Stimulated activated CD8-positive, alpha-beta memory T cell treated with anti-CD3 and anti-CD28 coated beads, Interleukin-15, amount 100 ng/mL, for 4 hours (primary cell): ENCODE data around the gene GREB1L.
"Not testable (repeated sequence)": the region's sequence is repeated elsewhere in the genome, so short reads cannot be mapped to it uniquely, and the experiment has no call there.

Experiments used
- DNase-seq, 2 donors: peaks; one replicate each; pipeline ENCODE4 v3.0.0-alpha.2; 2020; ENCODE audit warnings: low read depth in 2 of 2

GREB1L gene

DNA sequence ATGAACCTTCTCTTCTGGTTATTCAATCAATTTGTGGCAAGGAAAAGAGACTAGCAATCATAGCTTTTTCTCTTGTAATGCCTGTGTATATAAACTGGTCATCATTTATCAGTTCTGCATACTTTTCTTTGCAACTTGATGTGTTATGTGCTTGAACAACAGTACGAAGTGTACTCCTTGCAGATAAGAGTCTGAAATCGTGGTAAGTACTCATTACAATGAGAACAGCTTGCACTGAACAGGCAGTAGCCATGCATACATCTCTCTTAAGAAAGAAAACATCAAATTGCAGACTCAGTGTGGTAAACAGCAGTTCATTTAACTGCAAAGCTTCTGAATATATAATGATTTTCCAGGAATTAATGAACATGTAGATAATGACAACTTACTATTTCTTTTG, 64.3 kb downstream of the GREB1L start:
- no peak for DNase-seq

- DNase-seq: no peak
Observed at GRCh38 chr18:21307578-21307977, 65.5 kb downstream of the GREB1L start.

DNA sequence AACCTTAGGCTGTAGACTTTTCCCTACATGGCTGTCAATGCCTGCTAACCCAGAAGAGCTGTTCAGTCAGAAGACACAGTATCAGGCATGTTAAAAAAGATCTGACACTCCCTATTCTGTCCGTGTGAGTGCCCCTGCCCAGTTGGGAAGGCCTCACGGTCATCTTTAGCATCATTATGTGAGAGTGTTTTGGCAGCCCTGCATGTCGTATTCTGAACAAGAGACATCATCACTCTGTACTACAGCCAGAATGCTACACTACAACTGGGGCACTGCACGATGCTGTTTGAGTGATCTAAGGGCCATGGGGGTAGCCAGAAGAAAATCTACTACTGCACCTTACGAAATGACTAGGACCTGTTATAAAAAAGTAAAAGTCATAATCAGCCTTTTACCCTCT, 67.2 kb downstream of the GREB1L start:
- no peak for DNase-seq

DNA sequence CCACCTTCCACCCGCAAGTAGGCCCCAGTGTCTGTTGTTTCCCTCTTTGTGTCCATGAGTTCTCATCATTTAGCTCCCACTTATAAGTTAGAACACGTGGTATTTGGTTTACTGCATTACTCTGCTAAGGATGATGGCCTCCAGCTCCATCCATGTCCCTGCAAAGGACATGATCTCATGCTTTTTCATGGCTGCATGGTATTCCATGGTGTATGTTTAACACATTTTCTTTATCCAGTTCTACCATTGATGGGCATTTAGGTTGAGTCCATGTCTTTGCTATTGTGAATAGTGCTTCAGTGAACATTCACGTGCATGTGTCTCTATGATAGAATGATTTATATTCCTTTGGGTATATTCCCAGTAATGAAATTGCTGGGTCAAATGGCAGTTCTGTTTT, 69.9 kb downstream of the GREB1L start:
- DNase-seq: not testable (repeated sequence)

- no peak for DNase-seq
Observed at GRCh38 chr18:21313576-21313975, 71.5 kb downstream of the GREB1L start.

GRCh38 chr18:21314724-21315123, 72.7 kb downstream of the GREB1L start:
- no peak for DNase-seq

GRCh38 chr18:21315126-21315525, 73.1 kb downstream of the GREB1L start:
- DNase-seq: not testable (repeated sequence)

DNA sequence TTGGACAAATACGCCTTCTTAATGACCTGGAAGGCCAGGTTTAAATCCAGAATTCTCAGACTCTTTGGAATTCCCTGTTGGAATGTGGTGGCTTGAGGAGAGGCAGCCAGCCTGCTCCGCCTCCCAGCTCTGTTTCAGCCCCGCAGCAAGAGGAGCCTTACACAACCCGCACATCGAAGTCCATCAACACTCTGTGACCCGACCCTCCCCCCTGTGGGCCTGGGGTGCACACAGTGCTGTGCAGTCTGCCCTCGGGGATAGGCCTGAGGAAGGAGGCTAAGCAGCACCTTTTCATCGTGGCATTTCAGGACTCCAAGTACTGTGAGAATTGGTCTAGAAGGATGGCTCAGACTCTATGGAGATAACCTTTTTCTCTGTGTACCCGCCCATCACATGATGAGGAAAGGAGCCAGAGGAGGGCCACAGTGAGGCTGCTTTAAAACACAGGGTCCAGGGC, 73.7 kb downstream of the GREB1L start:
- DNase-seq: no peak

DNA sequence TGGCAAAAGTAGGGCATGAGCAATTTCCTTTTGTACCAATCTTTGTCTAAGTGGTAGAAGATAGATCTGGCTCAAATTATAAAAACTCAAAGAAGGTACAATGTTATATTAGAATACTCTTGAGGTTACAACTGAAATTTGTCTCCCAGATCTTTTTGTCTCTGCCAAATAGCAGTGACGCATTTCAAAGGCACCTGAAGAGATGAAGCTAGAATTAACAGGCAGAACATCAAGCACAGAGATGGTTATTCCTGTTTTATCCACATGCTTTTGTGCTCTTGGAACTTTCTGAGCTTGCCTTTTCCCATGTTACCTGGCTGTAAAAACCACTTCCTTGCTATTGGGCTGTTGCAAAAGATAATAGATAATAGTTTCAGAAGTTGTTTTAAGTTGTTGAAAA, 74.3 kb downstream of the GREB1L start:
- no peak for DNase-seq

DNA sequence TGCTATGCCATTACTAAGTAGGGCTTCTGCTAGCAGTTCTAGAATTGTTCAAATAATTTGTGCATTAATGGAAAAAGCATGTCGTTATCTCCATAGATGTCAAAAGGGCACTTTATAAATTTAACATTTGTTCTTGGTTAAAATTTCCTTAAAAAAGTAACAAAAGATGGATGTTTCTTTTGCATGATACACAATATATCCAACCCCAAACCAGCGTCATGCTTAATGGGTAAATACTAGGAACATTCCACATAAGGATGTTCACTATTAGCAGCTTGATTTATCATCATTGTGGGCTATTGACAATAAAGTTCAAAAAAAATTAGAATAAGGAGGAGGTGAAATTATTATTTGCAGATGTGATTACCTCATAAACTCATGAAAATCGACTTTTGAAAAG, 79.7 kb downstream of the GREB1L start:
- no peak for DNase-seq

DNA sequence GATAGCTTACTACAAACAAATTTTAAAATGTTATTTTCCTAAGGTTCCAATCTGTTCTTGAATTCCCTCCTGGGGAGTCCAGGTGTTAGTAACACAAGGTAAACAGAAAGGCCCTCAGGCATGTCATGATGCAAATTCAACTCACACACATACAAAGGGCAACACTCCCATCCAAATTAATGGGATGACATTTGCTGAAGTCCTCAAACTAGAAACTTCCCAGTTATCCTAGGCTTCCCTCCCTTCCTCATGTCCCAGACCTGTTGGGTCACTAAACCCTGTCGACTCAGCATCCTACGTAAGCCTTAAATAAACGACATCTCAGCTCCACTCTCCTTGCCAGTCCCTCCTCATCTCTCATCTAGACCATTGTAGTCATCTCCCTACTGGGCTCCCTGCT, 85.1 kb downstream of the GREB1L start:
- DNase-seq: no peak

DNA sequence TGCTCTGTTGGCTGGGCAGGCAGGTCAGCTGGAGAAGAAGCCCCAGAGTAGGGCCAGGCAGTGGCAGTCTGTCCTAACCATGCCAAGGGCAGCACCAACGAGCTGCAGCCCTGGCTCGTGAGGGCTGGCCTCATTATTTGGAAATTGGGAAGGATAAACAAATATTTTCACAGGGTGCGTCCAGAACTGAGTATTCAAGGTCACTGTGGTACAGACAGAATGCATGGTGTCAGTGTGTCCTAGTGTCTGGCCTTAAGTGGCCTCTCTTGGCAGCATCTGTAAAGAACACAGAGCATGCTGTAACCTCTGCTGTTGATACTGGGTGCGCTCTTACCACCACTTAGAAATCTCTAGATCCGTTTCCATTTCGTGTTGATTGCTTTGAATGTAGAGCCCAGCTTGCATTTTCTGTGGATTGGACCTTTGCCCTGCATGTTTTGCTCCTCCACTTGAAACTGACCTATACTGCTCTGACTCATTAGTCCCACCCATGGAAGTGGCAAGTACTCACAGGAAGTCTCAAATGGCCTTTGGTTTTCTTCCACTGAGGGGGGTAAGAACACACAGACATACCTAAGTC, 88.2 kb downstream of the GREB1L start:
- DNase-seq: no peak

DNA sequence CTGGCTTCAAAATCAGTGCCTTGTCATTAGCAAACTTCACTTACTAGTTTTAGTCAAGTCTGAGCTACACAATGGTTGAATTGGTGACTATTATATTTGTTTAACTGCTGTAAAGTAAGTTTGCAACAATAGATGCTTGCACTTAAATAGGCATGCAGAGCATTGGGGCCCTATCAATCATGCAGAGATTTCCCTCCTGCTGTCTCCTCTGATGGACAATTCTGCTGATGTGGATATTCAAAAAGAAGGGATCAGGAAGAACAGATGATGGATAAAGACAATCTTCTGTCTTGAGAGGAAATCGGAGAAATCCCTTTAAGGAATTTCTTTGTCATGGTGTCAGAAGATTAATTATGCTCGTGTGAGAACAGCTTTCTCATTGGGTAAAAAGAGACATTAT, 89.0 kb downstream of the GREB1L start:
- DNase-seq: no peak

- no peak for DNase-seq
Observed at GRCh38 chr18:21335927-21336488, 94.0 kb downstream of the GREB1L start.

DNA sequence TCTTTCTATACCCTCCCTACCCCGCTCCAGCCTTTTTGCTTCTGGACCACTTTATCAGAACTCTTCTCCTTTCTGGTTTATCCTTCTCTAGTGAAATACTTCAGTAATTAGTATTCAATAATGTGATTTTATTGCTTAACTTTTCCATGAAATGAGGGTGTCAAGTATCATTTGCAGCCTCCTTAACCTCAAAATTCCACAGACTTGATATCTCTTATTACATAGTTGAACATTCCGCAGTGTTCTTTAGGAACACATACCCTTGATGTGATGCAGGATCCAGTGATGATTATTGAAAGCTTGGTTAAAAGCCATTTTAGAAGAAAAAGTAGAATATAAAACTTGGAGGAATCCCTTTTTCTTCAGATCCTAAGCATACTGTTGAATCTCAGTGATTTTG, 94.8 kb downstream of the GREB1L start:
- no peak for DNase-seq

- no peak for DNase-seq
Observed at GRCh38 chr18:21341141-21341540, 99.1 kb downstream of the GREB1L start.

GRCh38 chr18:21342372-21342771, 100.3 kb downstream of the GREB1L start:
- no peak for DNase-seq

GRCh38 chr18:21344860-21345259, 102.8 kb downstream of the GREB1L start:
- no peak for DNase-seq

DNA sequence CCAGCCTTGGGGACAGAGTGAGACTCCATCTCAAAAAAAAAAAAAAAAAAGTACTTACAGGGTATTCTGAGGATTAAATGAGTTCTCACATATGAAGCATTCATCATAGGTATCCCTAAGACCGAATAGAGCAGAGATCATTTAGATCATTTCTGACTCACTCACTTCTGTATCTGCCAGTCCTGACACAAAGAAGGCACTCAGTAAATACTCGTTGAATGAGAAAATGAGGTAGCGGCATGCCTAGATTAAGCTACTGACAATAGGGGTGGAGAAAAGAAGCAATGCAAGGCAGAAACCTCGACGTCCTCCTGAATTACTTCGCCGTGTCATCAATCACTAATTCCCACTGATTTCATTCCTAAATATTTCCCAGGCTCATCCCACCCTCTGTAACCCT, 103.8 kb downstream of the GREB1L start:
- no peak for DNase-seq

- no peak for DNase-seq
Observed at GRCh38 chr18:21359746-21360145, 117.7 kb downstream of the GREB1L start.

DNA sequence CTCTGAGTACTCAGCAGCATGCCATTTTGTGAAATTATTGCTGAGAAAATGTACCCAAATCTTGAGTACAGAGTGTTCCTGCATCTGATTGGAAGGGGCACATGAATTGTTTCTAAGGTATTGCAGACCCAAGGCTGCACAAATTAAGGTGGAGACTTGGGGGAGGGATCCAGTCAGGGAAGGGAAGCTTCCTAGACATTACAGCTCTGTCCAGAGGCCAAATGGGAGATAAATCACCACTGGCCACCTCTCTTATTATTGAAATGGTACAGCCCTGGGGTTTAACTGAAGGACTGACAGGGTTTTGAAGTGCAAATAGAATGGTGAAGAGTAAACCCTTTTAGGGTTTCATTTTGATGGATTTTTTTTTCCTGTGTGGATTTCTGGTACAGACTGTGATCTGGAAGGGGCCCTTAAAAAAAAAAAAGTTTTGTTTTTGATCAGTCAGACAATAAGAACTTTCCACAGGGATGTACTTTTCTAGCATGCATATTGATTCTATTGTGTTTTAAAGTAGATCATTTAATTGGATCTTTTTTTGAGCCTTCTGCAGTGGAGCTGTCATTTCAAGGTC, 119.4 kb downstream of the GREB1L start:
- no peak for DNase-seq

- DNase-seq: no peak
Observed at GRCh38 chr18:21362831-21363230, 120.8 kb downstream of the GREB1L start.

GRCh38 chr18:21363348-21363747, 121.3 kb downstream of the GREB1L start:
- no peak for DNase-seq

- DNase-seq: no peak
Observed at GRCh38 chr18:21364471-21364870, 122.4 kb downstream of the GREB1L start.
